GM21723 (cell line): Measurements from ENCODE around the gene TNFAIP3.
A peak's percentile ranks its signal among the peaks of the same experiment; 100 is the strongest.
"Not testable (repeated sequence)": the region's sequence is repeated elsewhere in the genome, so short reads cannot be mapped to it uniquely, and the experiment has no call there.

ENCODE experiments used
- ATAC-seq: cut with Tn5 transposase; IDR thresholded peaks from one replicate; pipeline ENCODE4 v1.9.1; 2021; ENCODE audit warnings: mild to moderate bottlenecking, moderate library complexity; ENCODE audit not compliant: unreplicated experiment

TNFAIP3 gene

GRCh38 chr6:137844327-137844726, 22.7 kb upstream of the TNFAIP3 start:
- not testable (repeated sequence) for ATAC-seq

- ATAC-seq = not testable (repeated sequence)
These were observed 22.3 kb upstream of the TNFAIP3 start for GRCh38 chr6:137844773-137845172.

- no peak for ATAC-seq
These were observed 21.6 kb upstream of the TNFAIP3 start for GRCh38 chr6:137845460-137845859.

- no peak for ATAC-seq
These were observed 20.8 kb upstream of the TNFAIP3 start for GRCh38 chr6:137846274-137846673.

GRCh38 chr6:137846772-137847313, 20.2 kb upstream of the TNFAIP3 start:
- ATAC-seq = peak; percentile 52

- no peak for ATAC-seq
These were observed 19.3 kb upstream of the TNFAIP3 start for GRCh38 chr6:137847748-137848147.

- ATAC-seq = no peak
These were observed 18.4 kb upstream of the TNFAIP3 start for GRCh38 chr6:137848672-137849071.

- ATAC-seq = no peak
These were observed 17.7 kb upstream of the TNFAIP3 start for GRCh38 chr6:137849181-137849980.

GRCh38 chr6:137849981-137850714, 16.9 kb upstream of the TNFAIP3 start:
- no peak for ATAC-seq

- no peak for ATAC-seq
These were observed 16.1 kb upstream of the TNFAIP3 start for GRCh38 chr6:137850816-137851602.

GRCh38 chr6:137851669-137852068, 15.4 kb upstream of the TNFAIP3 start:
- ATAC-seq = no peak

- ATAC-seq = no peak
These were observed 14.7 kb upstream of the TNFAIP3 start for GRCh38 chr6:137852346-137852745.

- no peak for ATAC-seq
These were observed 14.2 kb upstream of the TNFAIP3 start for GRCh38 chr6:137852811-137853210.

- no peak for ATAC-seq
These were observed 13.4 kb upstream of the TNFAIP3 start for GRCh38 chr6:137853569-137854213.

- no peak for ATAC-seq
These were observed 10.7 kb upstream of the TNFAIP3 start for GRCh38 chr6:137856138-137856898.

GRCh38 chr6:137859025-137859424, 8.0 kb upstream of the TNFAIP3 start:
- ATAC-seq = no peak

- no peak for ATAC-seq
These were observed 6.6 kb upstream of the TNFAIP3 start for GRCh38 chr6:137860394-137861005.

GRCh38 chr6:137861550-137862337, 5.3 kb upstream of the TNFAIP3 start:
- ATAC-seq = no peak
